Lower leg skin (tissue), 4 donors: ENCODE measurements around the gene COL6A2. TPM values are rescaled to one million over a fixed set of nuclear protein-coding genes. Genes with fewer than 3 reads are reported as not detected.

Source experiments
- DNase-seq, 2 donors: peaks; one replicate each; pipeline ENCODE4 v3.0.0-alpha.2; 2019; ENCODE audit warnings: low spot score in 2 of 2
- H3K4me3 ChIP-seq: fragments of 200-600 bp; sonication (generic); 2 replicates; pipeline ENCODE4 v1.5.1; 2017; ENCODE audit warnings: mild to moderate bottlenecking, low read depth; ENCODE audit not compliant: poor library complexity, severe bottlenecking
- CTCF ChIP-seq, 3 donors: fragments of 450-650 bp; IDR thresholded peaks; one replicate each; pipeline ENCODE4 v1.5.1; 2016; ENCODE audit warnings: antibody characterized with exemption in 3 of 3, mild to moderate bottlenecking in 3 of 3, moderate library complexity in 2 of 3
- POLR2A ChIP-seq, 2 donors: fragments of 450-650 bp; IDR thresholded peaks; one replicate each; pipeline ENCODE4 v1.6.1; 2016 to 2017; ENCODE audit warnings: antibody characterized with exemption in 2 of 2, mild to moderate bottlenecking in 1 of 2, moderate library complexity in 1 of 2
- WGBS, 2 donors: methylation state at CpG; one replicate each; pipeline ENCODE4 v1.1.5; 2018; 5-methylcytosine and 5-hydroxymethylcytosine counted together
- intact Hi-C: fragments of 100-400 bp; cut with DNase I; formaldehyde crosslinking; loops from one replicate; pipeline ENCODE4 v1.15.0; 2023; ENCODE audit warnings: low total_unique reads
- total RNA-seq, 4 donors: library from RNA; depleted of rRNA; stranded (reverse); fragments of >200 nt; gene quantifications; one replicate each; pipeline ENCODE4 v1.1.0, GENCODE V29; 2016

Gene COL6A2
- total RNA-seq, 4 donors from 2014 or later: 137 to 543 (median 164) TPM

DNA sequence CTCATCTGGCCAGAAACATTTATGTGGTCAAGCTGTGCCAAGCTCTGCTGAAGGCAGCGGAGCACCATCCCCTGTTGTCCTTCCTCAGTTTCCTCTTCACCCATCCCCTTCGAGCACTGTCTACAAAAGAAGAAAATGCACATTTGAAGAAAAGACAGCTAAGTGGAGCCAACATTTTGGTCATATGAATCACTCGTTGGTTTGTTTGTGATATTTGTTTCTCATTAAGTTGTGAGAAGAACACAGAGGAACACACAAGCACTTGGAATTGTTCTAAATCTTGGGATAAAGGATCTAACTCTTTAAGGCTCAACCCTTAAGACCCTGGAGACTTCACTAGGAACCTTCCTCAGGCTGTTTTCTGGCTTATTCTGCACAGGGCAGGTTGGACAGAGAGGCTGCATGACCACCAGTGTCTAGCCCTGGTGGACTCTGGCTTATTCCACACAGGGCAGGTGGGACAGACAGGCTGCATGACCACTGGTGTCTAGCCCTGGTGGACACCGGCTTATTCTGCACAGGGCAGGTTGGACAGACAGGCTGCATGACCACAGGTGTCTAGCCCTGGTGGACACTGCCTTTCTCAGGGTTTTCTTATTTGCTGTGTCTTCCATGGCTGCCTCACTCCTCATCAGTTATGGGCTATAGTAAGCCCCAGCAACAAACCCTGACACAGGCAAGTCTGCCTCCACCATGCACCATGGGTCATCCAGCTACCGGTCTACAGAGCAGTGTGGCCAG, 35.3 kb upstream of the COL6A2 start:
- intact Hi-C loops: no loop called here
- WGBS, 2 donors: 76 to 77% methylated on average over 5 of the region's 5 CpGs
- no peak overlapping the region for H3K4me3 ChIP-seq
- TF ChIP-seq CTCF (IDR thresholded peaks at IDR 0.05) (no peak), POLR2A (IDR thresholded peaks at IDR 0.05) (no peak)
- peak; percentile 9 to 42 for DNase-seq

DNA sequence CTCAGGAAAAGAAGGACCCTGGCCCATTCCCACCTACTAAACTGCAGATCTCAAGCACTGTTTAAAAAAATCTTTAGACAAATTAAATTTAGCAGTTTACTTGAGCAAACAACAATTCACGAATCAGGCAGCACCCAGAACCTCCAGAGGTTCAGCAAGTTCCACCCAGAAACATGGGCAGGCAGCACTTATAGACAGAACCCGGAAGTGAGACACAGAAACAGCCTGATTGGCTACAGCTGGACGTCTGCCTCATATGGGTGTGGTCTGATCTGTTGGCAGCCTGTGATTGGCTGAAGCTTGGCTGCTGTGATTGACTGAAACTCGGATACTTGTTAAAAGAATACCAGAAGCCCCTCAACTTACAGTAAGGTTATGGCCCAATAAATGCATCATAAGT, 34.7 kb upstream of the COL6A2 start:
- DNase-seq: peak in 1 of 2 donors; percentile 46
- TF ChIP-seq POLR2A (IDR thresholded peaks at IDR 0.05) (no peak), CTCF (IDR thresholded peaks at IDR 0.05) (no peak)
- WGBS, 2 donors: 70 to 71% methylated on average over 4 of the region's 4 CpGs
- intact Hi-C loops: no loop called here
- H3K4me3 ChIP-seq: no peak overlapping the region

DNA sequence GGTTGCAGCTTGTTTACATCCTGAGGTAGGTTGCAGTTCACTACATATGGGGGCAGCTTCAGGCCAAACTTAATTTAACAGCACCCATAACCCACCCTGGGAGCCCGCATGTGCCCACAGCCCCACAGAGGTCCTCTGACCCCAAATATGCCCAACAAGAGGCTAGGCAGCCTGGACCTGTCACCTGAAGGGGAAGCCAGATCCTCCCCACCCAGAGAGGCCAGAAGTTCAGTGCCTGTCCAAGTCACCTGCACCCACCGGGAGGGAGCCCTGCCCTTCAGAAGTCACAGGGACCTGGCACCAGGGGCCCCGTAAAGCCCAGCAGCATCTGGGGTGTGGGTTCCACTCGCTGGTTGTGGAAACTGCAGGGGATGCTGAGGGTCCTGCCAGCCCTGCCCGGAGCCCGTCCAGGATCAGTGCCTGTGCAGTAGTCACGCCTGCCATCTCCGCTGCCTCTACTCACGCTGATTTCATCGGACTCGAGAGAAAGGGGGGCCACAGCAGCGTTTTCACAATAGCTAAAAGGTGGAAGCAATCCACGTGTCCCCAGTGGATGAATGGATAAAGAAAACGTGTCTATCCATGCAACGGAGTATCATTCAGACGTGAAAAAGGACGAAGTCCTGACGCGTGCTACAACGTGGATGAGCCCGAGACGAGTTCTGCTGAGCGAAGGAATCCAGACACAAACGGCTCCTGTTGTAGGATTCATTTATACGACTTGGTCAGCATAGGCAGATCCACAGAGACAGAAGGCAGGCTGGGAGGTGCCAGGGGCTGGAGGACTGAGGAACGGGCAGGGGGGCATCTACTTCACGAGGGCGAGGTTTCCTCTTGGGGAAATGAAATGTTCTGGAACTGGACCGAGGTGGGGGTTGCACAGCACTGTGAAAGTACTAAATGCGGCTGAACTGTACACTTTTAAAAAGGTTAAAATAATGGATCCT, 33.9 kb upstream of the COL6A2 start:
- 86 to 87% methylated on average over 29 to 30 of the region's 30 CpGs for WGBS, 2 donors
- H3K4me3 ChIP-seq: no peak overlapping the region
- intact Hi-C loops: no loop called here
- TF ChIP-seq POLR2A (IDR thresholded peaks at IDR 0.05): no peak
- TF ChIP-seq CTCF (IDR thresholded peaks at IDR 0.05): no peak
- DNase-seq: peak in 1 of 2 donors; percentile 82

DNA sequence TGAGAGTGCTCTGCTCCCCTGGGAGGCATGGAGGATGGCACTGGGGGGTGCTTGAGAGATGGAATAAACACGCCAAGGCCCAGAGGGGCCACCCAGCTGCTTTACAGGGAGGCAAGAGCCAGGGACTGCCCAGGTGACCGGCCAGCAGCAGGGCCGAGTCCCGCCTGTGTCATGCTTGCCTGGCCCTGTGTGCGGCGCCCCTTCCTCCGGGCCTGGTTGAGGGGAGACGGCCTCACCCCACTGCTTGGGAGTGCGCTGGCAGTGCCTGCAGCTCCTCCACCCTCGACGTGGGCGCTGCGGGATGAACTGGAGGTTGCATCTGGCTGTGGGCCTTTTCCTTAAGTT, 33.1 kb upstream of the COL6A2 start:
- TF ChIP-seq CTCF (IDR thresholded peaks at IDR 0.05) (no peak), POLR2A (IDR thresholded peaks at IDR 0.05) (no peak)
- no peak overlapping the region for H3K4me3 ChIP-seq
- peak in 1 of 2 donors; percentile 80 for DNase-seq
- WGBS, 2 donors: 36 to 53% methylated on average over 9 to 13 of the region's 13 CpGs
- intact Hi-C loops: no loop called here

DNA sequence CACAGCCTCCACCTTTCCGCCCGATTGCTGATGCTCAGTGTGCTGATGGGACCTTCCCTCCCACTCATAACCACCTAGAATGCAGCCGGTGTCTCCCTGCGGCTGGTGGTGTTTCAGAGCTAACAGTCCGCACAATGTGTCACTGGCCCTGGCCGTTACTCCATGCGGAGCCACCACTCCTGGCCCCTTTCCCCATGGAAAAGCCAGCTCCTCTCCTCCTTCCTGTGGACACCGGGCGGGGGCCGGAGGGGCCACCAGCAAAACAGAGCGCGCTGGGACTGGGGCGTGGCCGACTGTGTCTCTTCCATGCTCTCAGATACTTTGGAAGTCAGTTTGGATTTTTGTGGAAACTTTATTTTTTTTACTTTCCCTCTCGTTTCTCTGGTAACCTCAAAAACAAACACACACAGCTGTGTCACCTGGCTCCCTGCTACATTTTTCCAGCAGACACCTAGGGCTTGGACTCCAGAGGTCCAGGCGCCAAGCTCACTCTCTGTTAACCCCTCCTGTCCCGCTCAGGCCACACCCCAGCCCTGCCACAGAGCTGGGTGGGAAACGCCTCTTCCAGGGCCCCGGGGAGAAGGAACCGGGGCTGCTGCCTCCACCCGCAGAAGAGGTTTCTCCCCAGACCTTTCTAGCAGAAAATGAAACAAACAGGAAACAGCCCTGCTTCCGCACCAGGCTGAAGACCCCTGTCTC, 32.5 kb upstream of the COL6A2 start:
- TF ChIP-seq CTCF (IDR thresholded peaks at IDR 0.05) (no peak), POLR2A (IDR thresholded peaks at IDR 0.05) (no peak)
- intact Hi-C loops: no loop called here
- WGBS, 2 donors: 6 to 15% methylated on average over 22 of the region's 22 CpGs
- no peak overlapping the region for H3K4me3 ChIP-seq
- DNase-seq: peak; percentile 67 to 94
